HG02571 (cell line): ENCODE measurements around the gene RBM45.
"Not testable (repeated sequence)": the region's sequence is repeated elsewhere in the genome, so short reads cannot be mapped to it uniquely, and the experiment has no call there.

Experiments
- ATAC-seq: cut with Tn5 transposase; IDR thresholded peaks from one replicate; pipeline ENCODE4 v1.9.1; 2021; ENCODE audit warnings: mild to moderate bottlenecking, moderate library complexity; ENCODE audit not compliant: unreplicated experiment

The RBM45 gene

GRCh38 chr2:178105566-178105965 lies 6.7 kb upstream of the RBM45 start:
- ATAC-seq = no peak

DNA sequence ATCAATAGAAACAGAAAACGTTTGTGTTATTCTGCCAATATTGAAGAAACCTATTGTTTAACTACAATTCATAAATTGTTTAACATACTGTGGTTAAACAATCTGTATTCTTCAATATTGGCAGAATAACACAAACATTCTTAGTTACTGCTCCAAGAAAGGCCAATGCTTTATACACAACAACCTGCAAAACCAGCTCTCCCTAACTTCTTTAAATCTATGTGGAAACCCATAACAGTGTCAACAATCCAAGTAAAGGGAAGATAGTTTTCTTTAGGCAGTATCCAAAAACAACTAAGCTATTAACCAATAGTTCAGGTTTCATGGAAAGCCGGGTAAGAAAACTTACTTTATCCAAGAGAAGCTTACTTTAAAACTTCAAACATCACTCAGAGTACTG lies 6.2 kb upstream of the RBM45 start:
- no peak for ATAC-seq

DNA sequence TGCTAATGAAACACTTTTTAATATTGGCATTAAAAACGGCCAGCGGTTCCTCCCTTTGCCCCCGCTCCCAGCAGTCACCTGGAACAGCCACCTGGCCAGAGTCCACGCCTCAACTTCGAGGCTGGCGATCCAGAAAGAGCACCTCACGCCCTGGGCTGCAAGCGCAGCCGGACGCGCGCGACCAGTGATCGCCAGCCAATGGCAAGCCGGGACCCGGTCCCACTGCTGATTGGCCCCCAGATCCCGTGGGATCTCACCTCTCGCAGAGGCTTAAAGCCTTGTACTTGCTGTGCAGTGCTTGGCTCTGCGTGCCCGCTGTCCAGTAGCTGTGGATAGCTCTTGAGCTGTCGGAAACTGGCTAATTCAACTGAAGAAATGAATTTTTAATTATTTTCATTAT lies 4.1 kb upstream of the RBM45 start:
- ATAC-seq = no peak

- no peak for ATAC-seq
Observed at GRCh38 chr2:178109813-178110212, 2.4 kb upstream of the RBM45 start.

GRCh38 chr2:178110681-178111080 lies 1.6 kb upstream of the RBM45 start:
- ATAC-seq = no peak

DNA sequence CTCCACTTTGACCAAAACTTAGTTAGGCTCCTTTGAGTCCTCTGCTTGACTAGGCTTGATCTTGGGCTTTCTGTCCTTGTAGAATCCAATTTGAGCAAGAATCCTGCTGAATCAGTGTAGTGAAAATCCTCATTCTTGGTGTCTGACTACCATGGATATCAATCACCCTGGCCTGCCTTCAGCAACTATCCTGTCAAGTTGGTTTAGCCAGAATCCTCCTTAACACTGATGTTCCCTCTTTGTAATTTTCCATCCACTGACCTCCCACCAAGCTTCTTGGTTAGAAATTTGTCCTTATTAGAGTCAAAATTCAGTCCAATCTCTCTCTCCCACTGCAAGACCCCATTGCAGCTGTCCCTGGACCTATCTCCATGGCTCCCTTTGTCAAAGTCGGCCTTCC lies 494 bp upstream of the RBM45 start:
- no peak for ATAC-seq

GRCh38 chr2:178114462-178114861 lies 2.2 kb downstream of the RBM45 start:
- ATAC-seq = peak; percentile 42

- no peak for ATAC-seq
Observed at GRCh38 chr2:178115271-178115670, 3.0 kb downstream of the RBM45 start.

- no peak for ATAC-seq
Observed at GRCh38 chr2:178117725-178118124, 5.5 kb downstream of the RBM45 start.

- ATAC-seq = no peak
Observed at GRCh38 chr2:178119179-178119922, 7.1 kb downstream of the RBM45 start.

GRCh38 chr2:178123163-178123562 lies 10.9 kb downstream of the RBM45 start:
- ATAC-seq = no peak

- ATAC-seq = no peak
Observed at GRCh38 chr2:178125125-178125524, 12.9 kb downstream of the RBM45 start.

DNA sequence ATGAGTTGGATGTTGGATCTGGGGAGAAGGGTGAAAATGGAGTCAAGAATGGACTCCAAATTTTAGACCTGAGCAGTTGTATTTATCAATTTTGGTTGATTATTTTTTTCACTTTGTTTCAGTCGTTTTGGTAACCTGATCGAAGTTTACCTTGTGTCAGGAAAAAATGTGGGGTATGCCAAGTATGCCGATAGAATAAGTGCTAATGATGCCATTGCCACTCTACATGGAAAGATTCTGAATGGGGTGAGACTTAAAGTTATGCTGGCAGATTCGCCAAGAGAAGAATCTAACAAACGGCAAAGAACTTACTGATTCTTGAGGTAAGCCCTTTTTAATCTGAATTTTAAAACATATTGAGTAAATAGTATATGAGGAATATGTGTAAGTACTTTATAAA lies 13.6 kb downstream of the RBM45 start:
- no peak for ATAC-seq

DNA sequence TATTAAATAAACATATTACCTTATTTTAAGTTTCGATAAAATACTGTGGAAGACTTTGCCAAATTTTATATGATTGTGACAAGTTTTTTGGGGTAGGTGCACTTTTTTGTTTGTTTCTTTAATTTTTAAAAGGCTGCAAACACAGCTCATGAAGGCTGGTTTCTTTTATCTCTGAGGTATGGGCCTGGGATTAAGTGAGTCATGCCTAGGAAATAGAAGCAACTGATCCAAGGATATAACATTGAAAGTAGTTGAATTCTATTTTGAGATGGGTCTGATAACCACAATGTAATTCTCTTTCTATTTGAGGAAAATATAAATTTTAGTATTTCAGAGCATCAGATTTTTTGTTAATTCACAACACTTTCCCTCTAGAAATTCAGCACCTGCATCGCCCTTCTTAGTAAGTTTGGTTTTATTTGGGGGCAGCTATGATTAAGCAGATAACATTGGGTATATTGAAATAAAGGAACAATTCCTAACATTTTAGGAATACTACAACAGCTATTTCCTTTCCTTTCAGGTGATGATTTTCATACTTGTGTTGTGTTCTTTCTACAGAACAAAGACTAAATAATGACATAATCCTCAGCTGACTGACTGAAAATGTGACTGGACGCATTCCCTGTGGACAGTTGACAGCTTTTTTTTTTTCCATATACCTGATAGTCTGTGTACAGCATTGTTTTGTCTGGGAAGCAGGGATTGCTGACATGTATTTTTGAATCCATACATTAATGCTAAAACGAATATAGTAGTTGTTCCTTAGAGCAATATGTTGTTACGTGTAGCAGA lies 16.8 kb downstream of the RBM45 start:
- no peak for ATAC-seq

GRCh38 chr2:178136321-178137025 lies 24.2 kb downstream of the RBM45 start:
- ATAC-seq = no peak

DNA sequence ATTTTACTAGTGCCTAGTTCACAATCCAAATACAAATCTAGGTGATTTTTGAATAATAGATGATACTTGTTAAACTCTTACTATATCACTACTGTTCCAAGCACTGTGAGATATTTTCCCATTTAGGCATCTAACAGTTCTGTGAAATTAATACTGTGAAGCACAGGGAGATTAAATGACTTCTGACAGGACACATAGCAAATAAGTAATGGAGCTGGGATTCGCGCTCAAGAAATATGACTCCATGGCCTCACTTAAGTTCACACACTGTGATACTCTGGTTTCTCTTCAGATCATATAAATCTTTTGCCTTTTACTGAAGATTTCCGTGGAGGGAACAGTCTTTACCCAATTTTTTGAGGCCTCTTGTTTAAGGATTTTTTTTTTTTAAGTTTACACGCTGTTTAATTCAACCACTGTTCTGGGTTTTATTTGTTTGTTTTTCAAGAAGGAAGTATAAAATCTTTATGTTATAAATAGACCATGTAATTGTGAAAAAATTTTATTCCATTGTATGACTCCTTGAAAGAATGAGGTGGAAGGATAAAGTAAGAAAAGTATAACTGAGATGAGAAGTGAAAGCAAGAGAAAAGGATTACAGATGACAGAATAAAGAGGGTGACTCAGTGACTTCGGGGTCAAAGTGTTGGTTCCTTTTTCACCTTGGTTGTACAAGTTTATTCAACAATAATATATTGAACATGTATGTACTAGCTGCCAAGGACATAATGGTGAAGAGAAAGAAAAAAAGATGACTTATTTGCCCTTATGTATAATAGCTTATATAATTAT lies 30.2 kb downstream of the RBM45 start:
- no peak for ATAC-seq

- ATAC-seq = no peak
Observed at GRCh38 chr2:178143481-178143880, 31.2 kb downstream of the RBM45 start.

DNA sequence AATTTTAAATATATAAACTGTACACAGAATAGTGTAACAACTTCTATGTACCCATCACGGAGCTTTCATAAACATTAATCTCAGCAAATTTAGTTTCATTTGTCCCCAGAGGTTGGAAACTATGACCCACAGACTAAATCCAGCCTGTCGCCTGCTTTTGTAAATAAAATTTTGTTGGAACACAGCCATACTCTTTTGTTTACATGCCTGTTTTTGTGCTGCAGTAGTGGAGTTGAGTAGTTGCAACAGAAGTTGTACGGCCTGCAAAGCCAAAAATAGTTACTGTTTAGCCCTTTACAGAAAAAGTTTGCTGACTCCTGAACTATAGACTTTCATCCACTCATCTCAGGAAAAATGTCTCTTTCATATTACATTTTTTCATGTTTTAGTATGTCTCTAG lies 39.8 kb downstream of the RBM45 start:
- no peak for ATAC-seq

GRCh38 chr2:178152542-178152941 lies 40.3 kb downstream of the RBM45 start:
- no peak for ATAC-seq

- ATAC-seq = no peak
Observed at GRCh38 chr2:178152977-178153376, 40.7 kb downstream of the RBM45 start.

DNA sequence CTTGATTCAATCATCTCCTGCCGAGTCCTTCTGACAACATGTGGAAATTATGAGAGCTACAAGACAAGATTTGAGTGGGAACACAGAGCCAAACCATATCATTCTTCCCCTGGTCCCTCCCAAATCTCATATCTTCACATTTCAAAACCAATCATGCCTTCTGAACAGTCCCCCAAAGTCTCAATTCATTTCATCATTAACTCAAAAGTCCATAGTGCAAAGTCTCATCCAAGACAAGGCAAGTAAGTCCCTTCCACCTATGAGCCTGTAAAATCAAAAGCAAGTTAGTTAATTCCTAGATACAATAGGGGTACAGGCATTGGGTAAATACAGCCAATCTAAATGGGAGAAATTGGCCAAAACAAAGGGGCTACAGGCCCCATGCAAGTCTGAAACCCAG lies 41.6 kb downstream of the RBM45 start:
- not testable (repeated sequence) for ATAC-seq
